ENCODE results near the gene VWA8. TPM values are rescaled to one million over a fixed set of nuclear protein-coding genes. Genes with fewer than 3 reads are reported as not detected.

Gene VWA8
- total and polyA plus RNA-seq, 8 donors, result 11.9 to 24.4 (median 14.4) TPM

DNA sequence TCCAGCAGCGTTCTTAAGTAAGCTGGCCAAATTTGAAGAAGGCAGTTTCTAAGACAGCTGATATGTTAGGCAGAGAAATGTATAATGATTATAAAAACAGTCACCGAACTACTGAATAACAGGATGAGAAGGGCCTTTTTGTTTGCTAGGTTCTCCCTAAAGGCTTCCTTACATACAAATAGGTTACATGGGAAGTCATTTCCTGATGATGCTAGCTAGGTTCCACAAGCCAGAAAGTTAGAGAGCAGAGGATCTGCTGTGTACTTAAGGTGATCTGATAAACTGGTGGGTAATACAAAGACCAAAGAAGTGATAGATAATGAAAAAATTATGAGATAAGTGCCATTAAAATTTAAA, 139.7 kb downstream of the VWA8 start:
- Histone ChIP-seq H3K27me3 (no peaks in the 10 kb centered on the region), H3K4me1 (no peaks in the 10 kb centered on the region), H3K36me3 (no peaks in the 10 kb centered on the region), H3K27ac (no peak overlapping the region), H3K9me3 (no peaks in the 10 kb centered on the region), H3K4me3 (no peak overlapping the region)
- intact Hi-C loops (cut with DNase I), result no loop called here
- TF ChIP-seq, protein P1, sequence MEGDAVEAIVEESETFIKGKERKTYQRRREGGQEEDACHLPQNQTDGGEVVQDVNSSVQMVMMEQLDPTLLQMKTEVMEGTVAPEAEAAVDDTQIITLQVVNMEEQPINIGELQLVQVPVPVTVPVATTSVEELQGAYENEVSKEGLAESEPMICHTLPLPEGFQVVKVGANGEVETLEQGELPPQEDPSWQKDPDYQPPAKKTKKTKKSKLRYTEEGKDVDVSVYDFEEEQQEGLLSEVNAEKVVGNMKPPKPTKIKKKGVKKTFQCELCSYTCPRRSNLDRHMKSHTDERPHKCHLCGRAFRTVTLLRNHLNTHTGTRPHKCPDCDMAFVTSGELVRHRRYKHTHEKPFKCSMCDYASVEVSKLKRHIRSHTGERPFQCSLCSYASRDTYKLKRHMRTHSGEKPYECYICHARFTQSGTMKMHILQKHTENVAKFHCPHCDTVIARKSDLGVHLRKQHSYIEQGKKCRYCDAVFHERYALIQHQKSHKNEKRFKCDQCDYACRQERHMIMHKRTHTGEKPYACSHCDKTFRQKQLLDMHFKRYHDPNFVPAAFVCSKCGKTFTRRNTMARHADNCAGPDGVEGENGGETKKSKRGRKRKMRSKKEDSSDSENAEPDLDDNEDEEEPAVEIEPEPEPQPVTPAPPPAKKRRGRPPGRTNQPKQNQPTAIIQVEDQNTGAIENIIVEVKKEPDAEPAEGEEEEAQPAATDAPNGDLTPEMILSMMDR (IDR thresholded peaks at IDR 0.05), result no peak
- DNase-seq (no peak), ATAC-seq (no peak)

DNA sequence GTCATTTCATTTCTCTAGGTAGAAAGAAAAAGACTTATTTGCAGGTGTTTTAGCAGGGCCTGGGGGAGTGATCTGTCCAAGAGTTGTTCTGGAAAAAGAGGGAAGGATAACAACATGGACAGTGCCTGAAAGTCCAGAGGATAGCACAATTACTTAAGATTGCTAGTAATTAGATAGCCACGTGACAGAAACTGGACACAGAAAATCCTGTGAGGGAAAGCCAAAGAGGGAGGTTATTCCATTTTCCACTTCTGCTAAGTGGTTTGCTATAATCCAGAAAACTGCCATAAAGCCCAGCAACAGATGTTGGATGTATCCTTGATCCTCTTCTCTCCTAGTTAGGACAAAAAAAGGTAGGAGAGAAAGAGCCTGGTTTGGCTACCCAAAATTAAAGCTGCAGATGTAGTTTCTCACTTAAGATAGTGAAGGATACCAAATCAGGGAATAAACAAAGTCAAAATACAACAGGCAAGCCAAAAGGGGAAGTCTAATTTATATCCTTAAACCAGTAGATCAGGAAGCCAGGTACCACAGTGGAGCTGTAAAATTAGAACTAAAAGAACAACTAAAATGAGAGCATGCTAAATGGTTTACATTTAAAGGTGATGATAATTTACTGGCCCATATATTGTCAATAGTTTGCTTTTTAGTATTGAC, 140.2 kb downstream of the VWA8 start:
- TF ChIP-seq, protein P1 (IDR thresholded peaks at IDR 0.05), result no peak
- no peak for ATAC-seq
- Histone ChIP-seq H3K4me3 (no peak overlapping the region), H3K36me3 (no peaks in the 10 kb centered on the region), H3K27me3 (no peaks in the 10 kb centered on the region), H3K9me3 (no peaks in the 10 kb centered on the region), H3K27ac (no peak overlapping the region), H3K4me1 (no peaks in the 10 kb centered on the region)
- no peak for DNase-seq
- intact Hi-C loops (cut with DNase I), result no loop called here

DNA sequence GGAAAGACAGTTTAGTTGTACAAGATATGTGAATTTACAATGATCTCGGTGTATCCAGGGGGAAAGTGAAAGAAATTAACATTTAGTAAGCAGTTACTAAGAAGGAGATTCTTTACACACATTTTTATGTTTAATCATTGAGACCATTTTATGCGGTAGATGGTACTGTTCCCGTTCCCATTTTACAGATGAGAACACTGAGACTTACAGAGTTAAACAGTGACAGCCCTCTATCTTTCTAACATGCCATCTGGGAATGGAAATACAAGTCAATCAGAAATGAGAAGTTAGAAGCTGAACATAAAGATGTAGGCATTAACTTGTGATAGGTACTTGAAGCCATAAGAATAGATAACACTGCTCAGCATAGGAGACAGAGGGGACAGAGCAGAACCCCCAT, 144.9 kb downstream of the VWA8 start:
- Histone ChIP-seq H3K27me3 (no peaks in the 10 kb centered on the region), H3K9me3 (no peaks in the 10 kb centered on the region), H3K4me1 (peaks cover 0 to 9% of the 10 kb centered on the region in 2 donors), H3K36me3 (no peaks in the 10 kb centered on the region), H3K27ac (no peak overlapping the region), H3K4me3 (no peak overlapping the region)
- intact Hi-C loops (cut with DNase I), result no loop called here
- ATAC-seq (no peak), DNase-seq (no peak)
- TF ChIP-seq, protein P1 (IDR thresholded peaks at IDR 0.05), result no peak

DNA sequence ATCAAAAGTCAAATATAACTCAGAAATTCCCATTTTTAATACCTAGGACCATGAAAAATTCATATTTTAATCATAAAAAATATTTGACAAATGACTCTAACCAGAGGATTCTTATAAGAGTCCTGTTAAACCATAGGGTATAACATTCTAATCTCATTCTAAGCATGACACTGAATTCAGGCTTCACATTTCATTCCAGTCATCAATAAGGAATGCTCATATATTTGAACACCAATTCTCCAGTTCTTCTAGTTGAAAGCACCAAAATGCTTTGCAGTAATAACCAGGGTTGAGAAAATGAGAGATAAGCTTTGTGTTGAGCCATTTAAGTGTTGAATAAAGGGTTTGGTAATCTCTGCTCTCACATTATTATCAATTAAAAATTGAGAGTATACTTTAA, 147.5 kb downstream of the VWA8 start:
- no peak for ATAC-seq
- H3K4me3 ChIP-seq, result no peak overlapping the region
- TF ChIP-seq, protein P1 (IDR thresholded peaks at IDR 0.05), result no peak
- no peaks in the 10 kb centered on the region for H3K27me3 ChIP-seq
- intact Hi-C loops (cut with DNase I), result no loop called here
- H3K36me3 ChIP-seq, result no peaks in the 10 kb centered on the region
- no peak overlapping the region for H3K27ac ChIP-seq
- no peaks in the 10 kb centered on the region for H3K9me3 ChIP-seq
- DNase-seq, result no peak
- peaks cover 0 to 10% of the 10 kb centered on the region in 2 donors for H3K4me1 ChIP-seq

DNA sequence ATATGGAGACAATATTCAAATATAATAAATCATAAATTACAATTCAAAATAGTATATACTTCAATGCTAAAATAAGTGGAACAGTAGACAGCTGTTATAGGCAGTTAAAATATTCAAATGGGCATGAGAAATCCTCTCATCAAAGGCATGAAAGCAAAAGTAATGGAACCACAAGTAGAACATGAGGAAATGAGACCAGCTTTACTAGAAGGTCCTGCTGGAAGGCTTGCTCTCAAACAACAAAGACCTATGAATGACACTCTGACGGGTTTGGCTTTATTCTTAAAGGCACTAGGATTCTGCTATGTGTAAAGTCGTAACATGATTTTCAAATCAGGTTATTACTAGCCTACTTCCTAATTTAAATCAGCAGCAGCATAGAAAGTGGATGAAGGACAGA, 148.1 kb downstream of the VWA8 start:
- intact Hi-C loops (cut with DNase I), result no loop called here
- Histone ChIP-seq H3K27me3 (no peaks in the 10 kb centered on the region), H3K27ac (no peak overlapping the region), H3K36me3 (no peaks in the 10 kb centered on the region), H3K9me3 (no peaks in the 10 kb centered on the region), H3K4me1 (peaks cover 0 to 10% of the 10 kb centered on the region in 2 donors), H3K4me3 (no peak overlapping the region)
- TF ChIP-seq, protein P1 (IDR thresholded peaks at IDR 0.05), result no peak
- DNase-seq (no peak), ATAC-seq (no peak)
